Ureter (tissue), 1 donor: ENCODE data around the gene KIAA1755. TPM values are rescaled to one million over a fixed set of nuclear protein-coding genes. Genes with fewer than 3 reads are reported as not detected.

Experiments used
- DNase-seq: peaks from one replicate; pipeline ENCODE4 v3.0.0-alpha.2; 2020; ENCODE audit warnings: low spot score
- total RNA-seq: library from RNA; stranded (reverse); gene quantifications from one replicate; pipeline ENCODE4 v1.2.4, GENCODE V29; 2023
- donor health status: DM: yes; HTN: yes; CAD: no.

KIAA1755 gene
- total RNA-seq, 1 donor from 2014 or later, result 3.9 TPM

DNA sequence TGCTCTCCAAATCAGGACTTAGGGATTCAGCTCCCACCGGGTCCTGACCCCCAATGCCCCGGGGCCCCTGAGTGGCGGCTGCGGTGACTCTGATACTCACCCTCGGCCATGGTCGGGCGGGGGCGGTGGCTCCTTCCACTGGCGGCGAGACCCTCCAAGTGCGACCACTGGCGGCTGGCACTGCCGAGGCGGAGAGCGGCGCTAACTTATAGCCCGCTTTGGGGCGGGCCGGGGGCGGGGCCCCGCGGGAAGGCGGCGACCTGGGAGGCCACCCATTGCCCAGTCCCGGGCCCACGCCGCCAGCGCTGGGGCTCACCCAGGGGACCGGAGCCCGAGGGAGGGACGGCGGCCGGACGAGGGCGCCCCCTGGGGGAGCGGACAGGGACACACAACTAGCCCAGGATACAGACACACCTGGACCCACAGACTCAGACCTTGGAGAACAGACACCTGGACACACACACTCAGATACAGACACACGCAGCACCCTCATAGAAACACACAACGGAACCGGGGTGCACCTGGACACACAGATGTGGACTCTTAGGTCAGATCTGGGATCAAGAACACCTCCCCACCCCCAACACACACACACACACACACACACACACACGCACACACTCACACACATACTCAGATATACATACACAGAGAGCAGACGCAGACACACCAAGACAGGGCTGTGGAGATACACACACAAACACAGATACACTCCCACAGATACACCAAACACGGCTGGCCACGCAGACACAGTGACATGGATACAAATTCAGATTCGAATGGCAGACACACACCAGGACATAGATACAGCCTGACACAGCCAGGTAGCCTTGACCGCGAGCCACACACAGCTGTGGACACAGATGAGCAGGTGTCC lies 95.2 kb downstream of the KIAA1755 start, which contains the start of gene TGM2:
TGM2 (minus strand) TSS at position 182 of the 877 bp plus-strand sequence; CDS start at position 110, 72 bp downstream.
- peak; percentile 76 for DNase-seq

DNA sequence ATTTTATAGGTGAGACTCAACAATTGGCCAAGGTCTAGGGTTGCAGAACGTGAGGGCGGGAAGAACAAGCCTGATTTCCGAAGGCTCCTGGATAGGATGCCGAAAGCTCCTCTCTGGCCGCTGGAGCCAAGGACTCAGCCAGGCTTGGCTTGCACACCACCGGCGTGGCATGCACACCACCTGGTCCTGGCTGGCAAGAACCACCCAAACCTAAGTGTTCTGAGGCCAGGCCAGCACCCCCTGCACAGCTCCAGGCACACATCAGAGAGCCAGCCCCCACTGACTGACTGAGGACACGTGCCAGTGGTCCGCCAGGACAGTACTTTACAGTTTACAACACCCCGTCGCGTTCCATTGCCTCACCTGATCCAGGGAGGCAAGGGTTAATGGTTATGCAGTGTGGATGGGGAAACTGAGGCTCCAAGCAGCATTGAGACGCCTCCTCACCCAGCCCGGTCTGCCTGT lies 95.9 kb downstream of the KIAA1755 start:
- no peak for DNase-seq

DNA sequence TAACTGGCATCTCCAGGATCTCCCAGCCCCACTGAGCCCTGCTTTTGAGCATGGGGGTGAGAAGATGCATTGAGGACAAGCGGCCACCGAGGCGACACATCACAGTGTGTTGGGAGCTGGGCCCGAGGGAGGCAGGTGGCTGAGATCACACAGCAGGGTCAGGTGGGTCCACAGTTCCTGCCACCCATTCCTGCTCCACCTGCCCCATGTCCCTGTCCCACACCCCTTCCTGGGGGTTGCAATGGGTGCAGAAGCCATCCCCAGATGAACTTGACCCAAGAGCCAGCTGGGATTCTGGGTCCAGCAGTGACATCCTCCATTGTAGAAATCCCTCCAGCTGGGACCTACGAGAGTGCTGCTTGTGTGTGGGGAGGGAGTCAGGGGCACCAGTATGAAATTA lies 96.5 kb downstream of the KIAA1755 start:
- DNase-seq, result no peak

DNA sequence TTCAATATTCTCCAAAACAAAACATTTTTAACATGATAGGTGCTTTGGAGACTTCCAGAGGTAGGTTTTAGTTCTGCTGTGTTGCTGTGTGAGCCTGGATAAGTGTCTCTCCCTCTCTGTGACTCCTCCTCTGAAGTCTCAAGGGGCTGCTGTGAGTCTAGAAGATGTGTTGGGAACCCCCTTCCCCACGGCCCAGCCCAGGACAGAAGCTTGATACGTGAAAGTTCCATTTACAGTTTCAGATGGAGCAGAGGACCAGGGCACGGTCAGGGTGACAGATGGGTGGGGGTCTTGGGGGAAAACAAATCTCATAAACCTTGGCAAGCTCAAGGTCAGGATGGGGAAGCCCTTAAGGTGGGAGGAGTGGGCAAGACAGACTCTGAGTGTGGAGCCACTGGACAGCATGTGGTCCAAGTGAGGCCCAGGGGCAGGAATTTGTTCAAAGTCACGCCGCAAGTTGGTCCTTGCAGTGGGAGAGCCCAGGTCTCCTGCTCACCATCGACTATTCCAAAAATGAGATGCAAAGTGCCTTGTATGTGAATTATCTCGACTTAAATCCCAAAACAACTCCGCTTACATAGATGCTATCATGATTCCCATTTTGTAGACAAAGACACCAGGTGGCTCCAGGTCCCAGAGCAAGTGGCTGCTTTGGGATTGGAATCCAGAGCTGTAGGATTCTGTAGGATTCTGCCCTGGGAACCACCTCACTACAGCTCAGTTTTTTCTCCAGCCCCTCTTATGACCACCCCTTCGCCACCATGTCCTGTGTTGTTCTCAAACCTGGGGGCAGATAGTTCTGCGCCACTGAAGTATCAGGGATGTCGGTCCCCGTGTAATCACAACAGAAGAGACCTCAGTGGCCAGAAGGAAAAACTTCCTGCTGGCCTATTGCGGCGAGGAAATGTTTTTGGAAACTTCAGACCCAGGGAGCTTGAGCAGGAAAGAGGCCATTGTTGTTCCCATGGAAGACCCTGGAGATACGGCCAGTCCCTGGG lies 97.4 kb downstream of the KIAA1755 start:
- no peak for DNase-seq

DNA sequence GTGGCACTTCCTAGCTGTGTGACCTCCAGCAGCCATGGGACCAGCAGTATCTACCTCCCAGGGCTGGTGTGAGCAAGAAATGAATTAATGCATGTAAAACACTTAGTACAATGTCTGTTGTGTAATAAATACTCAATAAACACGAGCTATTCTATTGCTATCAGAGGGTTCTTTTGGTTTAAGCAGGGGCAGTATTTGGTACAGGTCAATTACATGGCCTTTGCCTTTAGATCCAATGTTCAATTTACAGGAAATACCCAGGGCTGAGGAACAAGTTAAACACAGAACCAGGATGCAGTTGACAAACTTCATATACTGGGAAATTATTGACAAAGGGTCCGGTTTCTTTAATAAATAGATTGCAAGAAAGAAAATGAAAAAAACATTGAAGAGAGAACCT lies 98.4 kb downstream of the KIAA1755 start:
- DNase-seq, result no peak

DNA sequence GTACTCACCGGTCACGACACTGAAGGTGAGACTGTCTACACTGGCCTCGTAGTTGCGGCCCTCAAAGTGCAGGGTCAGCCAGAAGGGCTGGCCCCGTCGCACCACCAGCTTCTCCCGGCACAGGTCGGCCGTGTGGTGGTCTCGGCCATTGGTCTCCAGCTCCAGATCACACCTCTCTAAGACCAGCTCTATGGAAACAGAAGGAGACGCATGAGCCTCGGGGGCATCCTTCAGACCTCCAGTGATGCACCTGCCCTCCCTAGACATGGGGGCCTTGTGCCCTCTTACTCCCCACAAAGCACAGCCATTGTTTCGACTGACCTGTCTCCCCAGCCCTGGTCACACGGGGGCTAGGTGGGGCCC lies 99.1 kb downstream of the KIAA1755 start:
- DNase-seq, result no peak

Other genes starting within 250 kb of the KIAA1755 start
- gene TTI1, start 227.3 kb downstream of the KIAA1755 start, total RNA-seq, result 29.5 TPM
- gene RPRD1B, start 227.0 kb downstream of the KIAA1755 start, total RNA-seq, result 61.3 TPM
- 143 TPM for gene TGM2, start 95.5 kb downstream of the KIAA1755 start, total RNA-seq
- gene BPI, start 43.4 kb upstream of the KIAA1755 start, total RNA-seq, result not detected
- 0.83 TPM for gene LBP, start 85.7 kb upstream of the KIAA1755 start, total RNA-seq
- gene SNHG17, start 174.6 kb upstream of the KIAA1755 start, total RNA-seq, result 54.1 TPM
- 67.9 TPM for gene RALGAPB, start 212.1 kb upstream of the KIAA1755 start, total RNA-seq